ENCODE measurements around the gene SAE1.
"Not testable (repeated sequence)": the region's sequence is repeated elsewhere in the genome, so short reads cannot be mapped to it uniquely, and the experiment has no call there.

SAE1 gene

GRCh38 chr19:47241919-47242577 lies 111.4 kb downstream of the SAE1 start:
- no peak for DNase-seq

- no peak for DNase-seq
Measured at GRCh38 chr19:47243364-47243775, 112.7 kb downstream of the SAE1 start.

- DNase-seq = peak; percentile 97
Measured at GRCh38 chr19:47243776-47244547, 113.3 kb downstream of the SAE1 start.

- DNase-seq = peak; percentile 89
Measured at GRCh38 chr19:47247308-47247990, 116.8 kb downstream of the SAE1 start.

GRCh38 chr19:47253016-47253415 lies 122.4 kb downstream of the SAE1 start:
- DNase-seq = not testable (repeated sequence)

GRCh38 chr19:47253467-47253881 lies 122.8 kb downstream of the SAE1 start:
- DNase-seq = no peak

- DNase-seq = no peak
Measured at GRCh38 chr19:47253970-47254369, 123.3 kb downstream of the SAE1 start.

GRCh38 chr19:47255879-47256692 lies 125.5 kb downstream of the SAE1 start, which contains the start of gene CCDC9:
Gene CCDC9, plus strand, starts transcription at chr19:47256525. Its CDS starts 1,876 bp downstream, at chr19:47258401.
- peak; percentile 96 for DNase-seq

- peak; percentile 96 for DNase-seq
Measured at GRCh38 chr19:47256693-47257410, 126.2 kb downstream of the SAE1 start.

- no peak for DNase-seq
Measured at GRCh38 chr19:47257411-47258169, 127.0 kb downstream of the SAE1 start.

- DNase-seq = no peak
Measured at GRCh38 chr19:47258434-47258833, 127.8 kb downstream of the SAE1 start.

GRCh38 chr19:47258895-47259555 lies 128.4 kb downstream of the SAE1 start:
- DNase-seq = no peak

Measured in retina (tissue), 1 donor.